ENCODE data around the gene ZC3H12D. TPM values are rescaled to one million over a fixed set of nuclear protein-coding genes. Genes with fewer than 3 reads are reported as not detected.
"Not testable (repeated sequence)": the region's sequence is repeated elsewhere in the genome, so short reads cannot be mapped to it uniquely, and the experiment has no call there.

Gene ZC3H12D
- total and polyA plus RNA-seq, 2 of the 13 experiments (the other 11 are each of a cell fraction or from before 2014, with no cell fraction given) = 1.2 to 2.7 TPM

GRCh38 chr6:149444360-149445094 is 40.3 kb downstream of the ZC3H12D start (continued):
- TF ChIP-seq SKIL (CRISPR knock-in tag; IDR thresholded peaks at IDR 0.05; ENCODE audit: borderline replicate concordance) (peak; percentile 14; the same call in 1 of the 2 replicates), ZNF556 (CRISPR knock-in tag; IDR thresholded peaks at IDR 0.05; ENCODE audit: borderline replicate concordance) (0 out of 2 replicates have a peak, but pooled peaks have one; percentile 20), FOXA1 (CRISPR knock-in tag; IDR thresholded peaks at IDR 0.05) (peak; percentile 43), MEIS2 (CRISPR knock-in tag; IDR thresholded peaks at IDR 0.05) (peak; percentile 83; the same call in 1 of the 2 replicates), SALL1 (CRISPR knock-in tag; IDR thresholded peaks at IDR 0.05) (peak; percentile 54; the same call in 1 of the 2 replicates), PAXIP1 (CRISPR knock-in tag; conservative IDR thresholded peaks at IDR 0.05) (0 out of 2 replicates have a peak, but pooled peaks have one; percentile 16), TFAP4 (IDR thresholded peaks at IDR 0.05; ENCODE audit: borderline replicate concordance, low read depth) (peak; percentile 67; the same call in 1 of the 2 replicates)
- TF ChIP-seq FOXA1 (IDR thresholded peaks at IDR 0.05) = not testable (repeated sequence)
- TF ChIP-seq, protein P1, sequence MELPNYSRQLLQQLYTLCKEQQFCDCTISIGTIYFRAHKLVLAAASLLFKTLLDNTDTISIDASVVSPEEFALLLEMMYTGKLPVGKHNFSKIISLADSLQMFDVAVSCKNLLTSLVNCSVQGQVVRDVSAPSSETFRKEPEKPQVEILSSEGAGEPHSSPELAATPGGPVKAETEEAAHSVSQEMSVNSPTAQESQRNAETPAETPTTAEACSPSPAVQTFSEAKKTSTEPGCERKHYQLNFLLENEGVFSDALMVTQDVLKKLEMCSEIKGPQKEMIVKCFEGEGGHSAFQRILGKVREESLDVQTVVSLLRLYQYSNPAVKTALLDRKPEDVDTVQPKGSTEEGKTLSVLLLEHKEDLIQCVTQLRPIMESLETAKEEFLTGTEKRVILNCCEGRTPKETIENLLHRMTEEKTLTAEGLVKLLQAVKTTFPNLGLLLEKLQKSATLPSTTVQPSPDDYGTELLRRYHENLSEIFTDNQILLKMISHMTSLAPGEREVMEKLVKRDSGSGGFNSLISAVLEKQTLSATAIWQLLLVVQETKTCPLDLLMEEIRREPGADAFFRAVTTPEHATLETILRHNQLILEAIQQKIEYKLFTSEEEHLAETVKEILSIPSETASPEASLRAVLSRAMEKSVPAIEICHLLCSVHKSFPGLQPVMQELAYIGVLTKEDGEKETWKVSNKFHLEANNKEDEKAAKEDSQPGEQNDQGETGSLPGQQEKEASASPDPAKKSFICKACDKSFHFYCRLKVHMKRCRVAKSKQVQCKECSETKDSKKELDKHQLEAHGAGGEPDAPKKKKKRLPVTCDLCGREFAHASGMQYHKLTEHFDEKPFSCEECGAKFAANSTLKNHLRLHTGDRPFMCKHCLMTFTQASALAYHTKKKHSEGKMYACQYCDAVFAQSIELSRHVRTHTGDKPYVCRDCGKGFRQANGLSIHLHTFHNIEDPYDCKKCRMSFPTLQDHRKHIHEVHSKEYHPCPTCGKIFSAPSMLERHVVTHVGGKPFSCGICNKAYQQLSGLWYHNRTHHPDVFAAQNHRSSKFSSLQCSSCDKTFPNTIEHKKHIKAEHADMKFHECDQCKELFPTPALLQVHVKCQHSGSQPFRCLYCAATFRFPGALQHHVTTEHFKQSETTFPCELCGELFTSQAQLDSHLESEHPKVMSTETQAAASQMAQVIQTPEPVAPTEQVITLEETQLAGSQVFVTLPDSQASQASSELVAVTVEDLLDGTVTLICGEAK (IDR thresholded peaks at IDR 0.05) = not testable (repeated sequence)
- TF ChIP-seq, protein P1 (CRISPR knock-in tag; IDR thresholded peaks at IDR 0.05) = 0 out of 2 replicates have a peak, but pooled peaks have one; percentile 35
- TF ChIP-seq, protein P2, sequence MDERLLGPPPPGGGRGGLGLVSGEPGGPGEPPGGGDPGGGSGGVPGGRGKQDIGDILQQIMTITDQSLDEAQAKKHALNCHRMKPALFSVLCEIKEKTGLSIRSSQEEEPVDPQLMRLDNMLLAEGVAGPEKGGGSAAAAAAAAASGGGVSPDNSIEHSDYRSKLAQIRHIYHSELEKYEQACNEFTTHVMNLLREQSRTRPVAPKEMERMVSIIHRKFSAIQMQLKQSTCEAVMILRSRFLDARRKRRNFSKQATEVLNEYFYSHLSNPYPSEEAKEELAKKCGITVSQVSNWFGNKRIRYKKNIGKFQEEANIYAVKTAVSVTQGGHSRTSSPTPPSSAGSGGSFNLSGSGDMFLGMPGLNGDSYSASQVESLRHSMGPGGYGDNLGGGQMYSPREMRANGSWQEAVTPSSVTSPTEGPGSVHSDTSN (CRISPR knock-in tag; IDR thresholded peaks at IDR 0.05) = peak; percentile 79

Measured in HepG2 (cell line).